HG03354 (cell line): ENCODE results near the gene KCNJ4.
"Not testable (repeated sequence)": the region's sequence is repeated elsewhere in the genome, so short reads cannot be mapped to it uniquely, and the experiment has no call there.

Source experiments
- ATAC-seq: cut with Tn5 transposase; IDR thresholded peaks from one replicate; pipeline ENCODE4 v1.9.1; 2021; ENCODE audit warnings: mild to moderate bottlenecking; ENCODE audit not compliant: unreplicated experiment, poor library complexity, severe bottlenecking

Gene KCNJ4

GRCh38 chr22:38474003-38474607, 19.1 kb upstream of the KCNJ4 start:
- ATAC-seq = no peak

DNA sequence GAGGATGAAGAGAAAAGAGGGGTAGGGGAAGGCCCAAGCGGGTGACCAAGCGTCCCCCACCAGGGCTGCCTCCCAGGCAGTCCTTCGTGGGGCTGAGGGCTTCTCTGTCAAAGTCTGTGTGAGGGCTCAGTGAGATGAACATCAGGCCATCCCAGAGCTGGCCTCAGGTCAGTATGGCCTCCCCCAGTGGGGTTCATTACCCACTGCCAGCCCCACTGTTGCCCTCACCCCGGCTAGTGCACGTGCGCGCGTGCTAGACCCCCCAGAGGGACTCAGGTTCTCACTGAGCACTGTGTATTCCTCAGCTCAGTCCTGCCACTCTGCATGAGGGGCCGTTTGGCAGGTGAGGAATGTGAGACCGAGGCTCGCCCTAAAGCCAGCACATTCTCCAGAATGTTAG, 16.2 kb upstream of the KCNJ4 start:
- no peak for ATAC-seq

DNA sequence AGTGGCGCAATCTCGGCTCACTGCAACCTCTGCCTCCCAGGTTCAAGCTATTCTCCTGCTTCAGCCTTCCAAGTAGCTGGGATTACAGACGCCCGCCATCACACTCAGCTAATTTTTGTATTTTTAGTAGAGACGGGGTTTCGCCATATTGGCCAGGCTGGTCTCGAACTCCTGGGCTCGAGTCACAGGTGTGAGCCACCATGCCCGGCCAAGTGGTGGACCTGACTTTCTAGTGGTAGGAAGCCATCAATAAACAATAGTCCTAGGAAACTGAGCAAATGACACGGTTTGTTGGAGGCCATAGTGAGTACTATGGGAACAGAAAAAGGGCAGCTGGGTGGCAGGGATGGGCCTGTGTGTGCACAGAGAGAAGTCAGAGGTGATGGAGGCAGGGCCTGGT, 15.2 kb upstream of the KCNJ4 start:
- not testable (repeated sequence) for ATAC-seq

- ATAC-seq = no peak
These were observed 14.3 kb upstream of the KCNJ4 start for GRCh38 chr22:38469306-38469781.

- ATAC-seq = no peak
These were observed 13.7 kb upstream of the KCNJ4 start for GRCh38 chr22:38468443-38469305.

GRCh38 chr22:38467904-38468442, 13.0 kb upstream of the KCNJ4 start, which contains the start of gene KDELR3:
KDELR3 (plus strand) TSS chr22:38468096; CDS start chr22:38468234, 138 bp downstream.
- no peak for ATAC-seq

- no peak for ATAC-seq
These were observed 12.5 kb upstream of the KCNJ4 start for GRCh38 chr22:38467438-38467903.

DNA sequence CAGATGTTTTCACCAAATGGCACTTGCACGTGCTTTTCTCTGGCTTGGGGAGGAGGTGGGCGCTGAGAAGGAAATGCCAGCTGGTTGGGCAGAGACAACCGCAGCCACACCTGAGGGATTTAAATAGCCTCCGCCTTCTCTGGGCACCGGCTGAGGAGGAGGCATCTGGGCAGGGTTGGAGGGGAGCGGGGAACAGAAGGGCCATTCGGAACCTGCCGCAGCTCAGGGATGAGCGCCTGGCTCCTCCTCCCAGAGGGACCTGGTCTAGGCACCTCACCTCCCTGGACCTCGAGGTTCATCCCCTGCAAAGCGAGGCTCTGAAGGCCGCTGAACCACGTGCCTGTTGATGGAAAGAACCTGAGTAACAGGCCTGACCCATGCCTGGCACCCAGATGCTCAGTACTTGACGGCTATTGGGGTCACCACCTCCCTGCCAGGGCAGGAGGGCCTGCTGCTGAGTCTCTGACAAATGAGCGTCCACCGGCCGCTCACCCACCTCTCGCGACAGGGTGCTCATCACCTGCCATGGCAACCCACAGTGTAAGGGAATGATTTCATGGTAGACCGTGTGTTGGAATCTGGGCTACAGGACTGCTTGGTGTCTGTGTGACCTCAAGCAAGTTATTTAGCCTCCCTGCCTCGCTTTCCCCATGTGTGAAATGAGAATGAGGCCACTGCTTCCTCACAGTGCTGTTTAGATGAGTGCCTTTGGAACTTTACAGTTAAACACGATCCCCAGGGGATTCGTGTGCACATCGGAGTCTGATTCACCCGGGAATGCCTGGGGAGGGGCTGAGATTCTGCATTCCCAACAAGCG, 10.9 kb upstream of the KCNJ4 start:
- ATAC-seq = no peak

DNA sequence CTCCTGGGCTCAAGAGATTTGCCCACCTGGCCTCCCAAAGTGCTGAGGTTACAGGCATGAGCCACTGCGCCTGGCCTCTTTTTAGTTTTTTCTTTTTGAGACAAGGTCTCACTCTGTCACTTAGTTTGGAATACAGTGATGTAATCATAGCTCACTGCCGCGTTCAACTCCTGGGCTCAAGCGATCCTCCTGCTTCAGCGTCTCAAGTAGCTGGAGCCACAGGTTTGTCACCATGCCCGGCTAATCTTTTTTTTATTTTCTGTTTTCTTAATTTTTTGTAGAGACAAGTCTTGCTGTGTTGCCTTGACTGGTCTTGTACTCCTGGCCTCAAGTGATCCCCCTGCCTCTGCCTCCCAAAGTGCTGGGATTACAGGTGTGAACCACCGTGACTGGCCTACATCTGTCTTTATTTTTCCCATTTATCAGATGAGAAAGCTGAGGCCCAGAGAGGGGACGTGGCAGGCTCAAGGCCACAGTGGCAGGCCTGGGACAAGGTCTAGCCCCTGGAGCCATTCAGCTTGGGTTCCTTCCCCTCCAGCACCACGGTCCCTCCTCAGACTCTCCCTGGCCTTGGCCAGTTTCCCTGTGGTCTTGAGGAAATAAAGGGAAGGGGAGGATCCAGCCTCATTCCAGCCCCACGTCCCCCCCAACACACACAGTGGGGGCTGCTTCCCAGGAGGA, 10.1 kb upstream of the KCNJ4 start:
- no peak for ATAC-seq

- ATAC-seq = no peak
These were observed 8.2 kb upstream of the KCNJ4 start for GRCh38 chr22:38462960-38463784.

DNA sequence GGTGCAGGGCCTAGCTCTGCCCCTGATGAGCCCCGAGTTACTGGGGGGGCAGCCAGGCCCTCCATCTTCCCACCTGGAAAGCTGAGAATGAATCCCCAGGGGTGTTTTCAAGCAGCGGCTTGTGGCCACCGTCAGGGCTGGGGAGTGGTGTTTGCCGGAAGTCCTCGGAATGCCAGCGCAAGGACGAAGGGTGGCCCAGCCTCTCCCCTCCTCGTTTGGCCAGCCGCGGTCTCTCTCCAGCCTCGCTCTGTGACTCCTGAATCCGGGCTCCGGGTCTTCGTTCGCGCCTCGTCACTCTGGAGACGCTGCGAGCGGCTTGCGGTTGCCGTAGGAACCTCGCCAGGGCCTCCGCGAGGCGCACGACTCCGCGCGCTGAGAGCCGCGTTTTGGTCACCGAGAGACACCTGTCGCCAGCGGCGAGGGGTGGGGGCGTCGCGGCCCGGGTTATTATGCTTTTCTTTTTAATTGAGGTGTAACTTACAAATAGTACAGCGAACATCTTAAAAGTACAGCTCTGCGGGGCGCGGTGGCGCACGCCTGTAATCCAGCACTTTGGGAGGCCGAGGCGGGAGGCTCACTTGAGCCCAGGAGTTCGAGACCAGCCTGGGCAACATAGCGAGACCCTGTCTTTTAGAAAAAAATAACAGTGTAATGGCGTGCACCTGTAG, 6.5 kb upstream of the KCNJ4 start:
- no peak for ATAC-seq

DNA sequence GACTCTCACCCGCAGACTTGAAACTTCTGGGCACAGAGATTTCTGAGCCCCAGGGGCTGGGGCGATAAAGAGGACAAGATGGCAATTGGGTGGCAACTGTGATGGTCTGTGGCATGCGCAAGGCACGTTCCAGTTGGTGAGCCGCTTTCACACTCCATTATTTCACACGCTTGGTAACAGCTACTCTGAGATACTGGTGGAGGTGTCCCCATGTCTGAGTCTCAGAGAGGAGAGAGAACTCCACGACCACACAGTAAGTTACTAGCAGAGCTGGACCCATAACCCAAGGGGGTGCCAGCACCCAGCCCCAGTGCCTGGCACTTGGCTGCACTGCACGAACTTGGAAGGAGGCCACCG, 6.0 kb upstream of the KCNJ4 start:
- ATAC-seq = no peak

GRCh38 chr22:38460426-38460840, 5.4 kb upstream of the KCNJ4 start:
- ATAC-seq = no peak

GRCh38 chr22:38456841-38457699, 2.1 kb upstream of the KCNJ4 start:
- no peak for ATAC-seq

DNA sequence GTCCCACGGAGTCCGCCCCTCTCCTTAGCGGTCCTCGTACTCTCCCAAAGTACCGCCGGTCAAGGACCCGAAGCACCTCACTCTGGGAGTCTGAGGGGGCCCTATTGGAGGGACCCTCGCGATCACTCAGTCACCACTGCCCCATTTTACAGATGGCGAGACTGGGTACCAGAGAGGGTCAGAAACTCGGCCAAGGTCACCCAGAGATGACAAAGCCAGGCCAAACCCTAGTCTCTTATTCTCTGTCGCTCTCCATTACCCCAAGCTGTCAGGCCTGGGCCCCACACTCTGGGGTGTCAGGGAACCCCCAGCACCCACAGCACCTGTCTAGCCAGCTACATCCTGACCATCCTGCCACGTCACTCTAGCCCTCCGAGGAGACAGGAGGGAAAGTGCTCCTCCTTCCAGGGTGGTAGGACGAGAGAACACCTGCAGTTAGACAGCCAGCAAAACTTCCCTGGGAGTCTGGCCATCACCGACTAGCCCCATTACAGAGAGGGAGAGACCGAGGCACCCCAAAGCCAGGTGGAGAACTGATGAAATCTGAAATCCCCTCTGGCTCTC, 1.4 kb upstream of the KCNJ4 start:
- ATAC-seq = no peak

DNA sequence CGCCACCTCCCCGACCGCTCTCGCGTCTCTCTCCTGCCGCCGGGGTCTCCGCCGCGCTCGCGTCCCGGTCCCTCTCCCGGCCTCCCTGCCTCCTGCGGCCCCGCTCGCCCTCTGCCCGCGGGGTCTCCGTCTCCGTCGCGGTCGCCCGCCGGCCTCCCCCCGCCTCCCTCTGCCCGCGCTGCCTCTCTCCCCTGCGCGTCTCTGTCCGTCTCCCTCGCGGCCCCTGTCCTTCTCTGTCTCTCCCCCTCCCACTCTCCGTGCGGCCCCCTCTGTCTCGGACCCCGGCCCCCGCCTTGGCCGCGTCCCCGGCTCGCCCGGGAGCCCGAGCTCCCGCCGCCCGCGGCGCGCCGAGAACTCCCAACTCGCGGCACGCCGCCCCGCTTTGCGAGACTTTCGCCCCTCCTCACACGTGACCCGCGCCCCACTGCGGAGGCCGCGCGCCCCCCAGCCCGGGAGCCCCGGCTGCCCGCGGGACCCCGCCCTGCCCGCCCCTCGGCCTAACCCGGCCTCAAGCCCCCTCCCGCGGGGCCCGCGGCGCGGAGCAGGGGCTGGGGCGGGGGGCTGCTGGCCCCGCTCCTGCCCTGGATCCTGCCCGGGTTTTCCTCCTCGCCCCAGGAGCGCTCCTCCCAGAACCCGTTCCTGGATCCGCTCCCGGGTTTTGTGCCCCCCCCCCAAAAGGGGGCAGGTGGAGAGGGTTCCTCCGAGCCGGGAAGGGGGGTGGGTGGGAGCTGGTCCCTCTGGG, 702 bp upstream of the KCNJ4 start:
- no peak for ATAC-seq
